Measurements from ENCODE around the gene BNC1. TPM values are rescaled to one million over a fixed set of nuclear protein-coding genes. Genes with fewer than 3 reads are reported as not detected.

The BNC1 gene
- total RNA-seq, 4 donors from 2014 or later, result 0.16 to 2.0 (median 0.27) TPM

DNA sequence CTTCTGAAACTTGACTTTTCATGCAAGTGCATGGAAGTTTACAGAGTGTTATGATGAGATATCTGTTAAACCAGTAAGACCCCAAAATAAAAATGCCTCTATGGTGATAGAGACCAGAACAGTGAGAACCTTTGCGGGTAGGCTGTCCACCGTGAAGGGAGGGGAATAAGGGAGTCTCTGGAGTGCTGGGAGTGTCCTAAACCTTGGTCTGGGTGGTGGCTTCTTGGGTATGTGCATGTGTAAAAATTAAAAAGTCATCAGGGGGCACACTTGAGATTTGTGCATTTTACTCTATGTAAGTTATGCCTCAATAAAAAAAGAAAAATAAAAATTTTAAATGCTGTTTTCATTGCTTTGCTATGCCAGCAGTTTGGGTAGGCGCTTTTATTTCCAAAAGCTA lies 38.2 kb upstream of the BNC1 start:
- H3K27ac ChIP-seq, result no peak overlapping the region
- TF ChIP-seq EP300 (IDR thresholded peaks at IDR 0.05) (no peak), POLR2AphosphoS5 (IDR thresholded peaks at IDR 0.05) (no peak), POLR2A (IDR thresholded peaks at IDR 0.05) (no peak)
- TF ChIP-seq, protein P1, sequence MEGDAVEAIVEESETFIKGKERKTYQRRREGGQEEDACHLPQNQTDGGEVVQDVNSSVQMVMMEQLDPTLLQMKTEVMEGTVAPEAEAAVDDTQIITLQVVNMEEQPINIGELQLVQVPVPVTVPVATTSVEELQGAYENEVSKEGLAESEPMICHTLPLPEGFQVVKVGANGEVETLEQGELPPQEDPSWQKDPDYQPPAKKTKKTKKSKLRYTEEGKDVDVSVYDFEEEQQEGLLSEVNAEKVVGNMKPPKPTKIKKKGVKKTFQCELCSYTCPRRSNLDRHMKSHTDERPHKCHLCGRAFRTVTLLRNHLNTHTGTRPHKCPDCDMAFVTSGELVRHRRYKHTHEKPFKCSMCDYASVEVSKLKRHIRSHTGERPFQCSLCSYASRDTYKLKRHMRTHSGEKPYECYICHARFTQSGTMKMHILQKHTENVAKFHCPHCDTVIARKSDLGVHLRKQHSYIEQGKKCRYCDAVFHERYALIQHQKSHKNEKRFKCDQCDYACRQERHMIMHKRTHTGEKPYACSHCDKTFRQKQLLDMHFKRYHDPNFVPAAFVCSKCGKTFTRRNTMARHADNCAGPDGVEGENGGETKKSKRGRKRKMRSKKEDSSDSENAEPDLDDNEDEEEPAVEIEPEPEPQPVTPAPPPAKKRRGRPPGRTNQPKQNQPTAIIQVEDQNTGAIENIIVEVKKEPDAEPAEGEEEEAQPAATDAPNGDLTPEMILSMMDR (IDR thresholded peaks at IDR 0.05), result no peak
- H3K9me3 ChIP-seq, result peaks cover 0 to 10% (median 0%) of the 10 kb centered on the region in 3 donors
- ATAC-seq, result no peak
- H3K27me3 ChIP-seq, result peaks cover 36% of the 10 kb centered on the region
- no peak overlapping the region for H3K4me3 ChIP-seq
- H3K36me3 ChIP-seq, result no peaks in the 10 kb centered on the region
- 74 to 87% methylated on average over 3 of the region's 3 CpGs for WGBS, 2 donors (ENCODE audit: low coverage in 1 of 2)
- H3K4me1 ChIP-seq, result no peaks in the 10 kb centered on the region

DNA sequence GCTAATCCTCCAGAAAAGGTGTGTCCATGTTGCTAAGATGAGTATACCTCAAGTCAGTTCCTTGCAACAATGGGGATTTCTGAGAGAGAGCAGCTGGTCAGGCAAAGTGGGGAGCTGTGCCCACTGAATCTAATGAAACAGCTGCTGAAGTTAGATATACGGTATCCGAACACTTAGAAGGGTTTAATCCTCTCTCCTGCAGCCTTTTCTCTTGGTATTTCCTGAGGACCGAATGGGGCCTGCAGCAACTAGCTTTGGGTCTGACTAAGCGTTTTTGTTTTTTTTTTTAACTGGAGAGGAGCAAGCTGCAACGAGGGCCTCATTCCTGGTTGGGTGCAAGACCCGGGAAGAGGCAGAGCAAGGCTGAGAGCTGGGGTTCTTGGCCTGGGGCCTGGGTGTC lies 37.6 kb upstream of the BNC1 start:
- no peak for TF ChIP-seq POLR2AphosphoS5 (IDR thresholded peaks at IDR 0.05)
- TF ChIP-seq, protein P1 (IDR thresholded peaks at IDR 0.05), result no peak
- no peak for TF ChIP-seq EP300 (IDR thresholded peaks at IDR 0.05)
- no peak for TF ChIP-seq POLR2A (IDR thresholded peaks at IDR 0.05)
- ATAC-seq, result no peak

DNA sequence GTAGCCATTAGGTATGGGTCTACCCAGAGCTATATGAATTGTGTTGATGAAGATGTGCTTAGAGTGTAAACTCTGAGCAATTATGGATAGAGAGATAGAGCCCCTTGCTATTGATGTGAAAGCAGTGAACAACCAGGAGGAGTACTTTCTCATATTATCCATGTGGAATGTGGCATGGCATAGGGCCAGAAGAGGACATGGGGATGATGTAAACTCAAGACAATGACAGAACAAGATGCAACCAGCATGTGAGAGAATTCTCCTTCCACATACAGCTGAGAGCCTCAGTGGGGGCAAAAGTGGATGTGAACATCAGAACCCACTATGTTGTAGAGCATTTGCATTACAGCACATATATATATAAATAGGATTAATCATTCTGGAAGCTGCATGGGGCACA lies 36.4 kb upstream of the BNC1 start:
- no peak for ATAC-seq
- Histone ChIP-seq H3K4me1 (no peaks in the 10 kb centered on the region), H3K27me3 (peaks cover 24% of the 10 kb centered on the region), H3K36me3 (no peaks in the 10 kb centered on the region), H3K9me3 (peaks cover 0 to 10% (median 0%) of the 10 kb centered on the region in 3 donors), H3K27ac (no peak overlapping the region), H3K4me3 (no peak overlapping the region)
- TF ChIP-seq EP300 (IDR thresholded peaks at IDR 0.05) (no peak), POLR2A (IDR thresholded peaks at IDR 0.05) (no peak), POLR2AphosphoS5 (IDR thresholded peaks at IDR 0.05) (no peak)
- TF ChIP-seq, protein P1 (IDR thresholded peaks at IDR 0.05), result no peak

More for the DNA sequence above, 37.6 kb upstream of the BNC1 start:
- Histone ChIP-seq H3K27me3 (peaks cover 30% of the 10 kb centered on the region), H3K4me1 (no peaks in the 10 kb centered on the region), H3K4me3 (no peak overlapping the region), H3K27ac (no peak overlapping the region), H3K9me3 (peaks cover 0 to 10% (median 0%) of the 10 kb centered on the region in 3 donors), H3K36me3 (no peaks in the 10 kb centered on the region)
- 49 to 66% methylated on average over 4 to 6 of the region's 6 CpGs for whole genome bisulfite sequencing, 2 donors (ENCODE audit: low coverage in 1 of 2)

DNA sequence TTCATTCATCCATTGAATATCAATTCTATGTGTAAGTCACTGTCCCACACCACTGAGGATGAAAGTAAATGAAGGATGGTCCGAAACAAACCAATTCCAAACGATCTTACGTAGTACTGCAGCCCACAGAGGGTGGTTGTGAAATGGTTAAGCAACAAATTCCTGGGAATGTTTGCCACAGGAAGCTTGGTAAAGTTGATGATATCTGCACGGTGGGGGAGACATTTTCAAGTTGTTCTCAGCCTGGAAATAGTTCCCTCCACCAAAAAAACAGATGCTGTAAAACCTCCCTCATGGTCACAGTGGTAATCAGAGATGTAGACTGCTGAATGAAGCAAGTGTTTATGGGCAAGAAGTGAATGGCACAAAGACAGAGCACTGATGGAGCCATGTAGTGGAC lies 35.9 kb upstream of the BNC1 start:
- ATAC-seq, result no peak
- H3K4me3 ChIP-seq, result no peak overlapping the region
- no peak for TF ChIP-seq EP300 (IDR thresholded peaks at IDR 0.05)
- no peak for TF ChIP-seq POLR2A (IDR thresholded peaks at IDR 0.05)
- TF ChIP-seq, protein P1 (IDR thresholded peaks at IDR 0.05), result no peak
- TF ChIP-seq POLR2AphosphoS5 (IDR thresholded peaks at IDR 0.05), result no peak
- peaks cover 0 to 10% (median 0%) of the 10 kb centered on the region in 3 donors for H3K9me3 ChIP-seq
- H3K4me1 ChIP-seq, result no peaks in the 10 kb centered on the region
- no peak overlapping the region for H3K27ac ChIP-seq
- 58 to 62% methylated on average over 4 of the region's 4 CpGs for WGBS, 2 donors (ENCODE audit: low coverage in 1 of 2)
- H3K36me3 ChIP-seq, result no peaks in the 10 kb centered on the region
- peaks cover 23% of the 10 kb centered on the region for H3K27me3 ChIP-seq

DNA sequence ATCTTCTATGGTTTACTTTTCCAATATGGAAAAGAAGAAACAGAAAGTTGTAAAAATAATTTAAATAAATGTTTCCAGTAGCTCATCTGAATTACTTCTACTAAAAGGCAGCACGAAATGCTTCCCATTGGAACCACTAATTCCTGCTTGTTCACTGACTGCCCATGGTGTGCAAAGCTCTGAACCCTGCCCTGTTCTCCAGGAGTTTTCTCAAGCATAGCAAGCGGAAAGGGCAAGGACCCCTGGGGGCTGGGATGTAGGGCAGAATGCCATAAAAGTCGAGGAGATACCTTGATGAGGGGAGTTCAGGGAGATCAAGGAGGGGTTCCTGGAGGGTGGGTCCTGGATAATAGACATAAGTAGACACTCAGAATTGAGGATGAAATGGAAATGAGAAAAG lies 35.3 kb upstream of the BNC1 start:
- H3K27me3 ChIP-seq, result peaks cover 23% of the 10 kb centered on the region
- ATAC-seq, result no peak
- no peak for TF ChIP-seq POLR2A (IDR thresholded peaks at IDR 0.05)
- TF ChIP-seq, protein P1 (IDR thresholded peaks at IDR 0.05), result no peak
- no peak for TF ChIP-seq POLR2AphosphoS5 (IDR thresholded peaks at IDR 0.05)
- no peak for TF ChIP-seq EP300 (IDR thresholded peaks at IDR 0.05)
- no peaks in the 10 kb centered on the region for H3K4me1 ChIP-seq
- H3K4me3 ChIP-seq, result no peak overlapping the region
- peaks cover 0 to 10% (median 0%) of the 10 kb centered on the region in 3 donors for H3K9me3 ChIP-seq
- H3K27ac ChIP-seq, result no peak overlapping the region
- H3K36me3 ChIP-seq, result no peaks in the 10 kb centered on the region
- 60 to 86% methylated on average over 1 of the region's 3 CpGs for WGBS, 2 donors (ENCODE audit: low coverage in 1 of 2)
